WTC11 (cell line): Measurements from ENCODE around the gene CDCP1. TPM values are rescaled to one million over a fixed set of nuclear protein-coding genes. Genes with fewer than 3 reads are reported as not detected.

Experiments used
- ATAC-seq: fragments of 200-7000 bp; cut with Tn5 transposase; 2 replicates; pipeline ENCODE4 v1.10.0; 2021; ENCODE audit warnings: mild to moderate bottlenecking, moderate library complexity
- CTCF ChIA-PET: fragments of 300-600 bp; sonication (Branson Sonifier 250); formaldehyde crosslinking; loops from one replicate; lab custom pipeline; 2021; ENCODE audit warnings: antibody characterized with exemption; lab: Charles Lee
- POLR2A ChIA-PET: fragments of 350-600 bp; sonication (Branson Sonifier 250); formaldehyde crosslinking; loops from one replicate; lab custom pipeline; 2021; ENCODE audit warnings: antibody characterized with exemption; lab: Charles Lee
- DNase-seq: peaks from one replicate; pipeline ENCODE4 v3.0.0; 2021; ENCODE audit warnings: low spot score
- H3K27ac Mint-ChIP-seq: 2 replicates; pipeline ENCODE4 v1.8.0; 2021; ENCODE audit warnings: mixed read lengths
- H3K27me3 Mint-ChIP-seq: 2 replicates; pipeline ENCODE4 v1.8.0; 2021; ENCODE audit warnings: low read depth, mild to moderate bottlenecking, moderate library complexity, mixed read lengths
- H3K36me3 Mint-ChIP-seq: 2 replicates; pipeline ENCODE4 v1.8.0; 2021; ENCODE audit warnings: mixed read lengths
- H3K4me1 Mint-ChIP-seq: 2 replicates; pipeline ENCODE4 v1.8.0; 2022; ENCODE audit warnings: mixed read lengths
- H3K4me3 Mint-ChIP-seq: 2 replicates; pipeline ENCODE4 v1.8.0; 2021; ENCODE audit warnings: mild to moderate bottlenecking, moderate library complexity, mixed read lengths
- H3K9me3 Mint-ChIP-seq: 2 replicates; pipeline ENCODE4 v1.8.0; 2021; ENCODE audit warnings: mixed read lengths
- EMX1 ChIP-seq: fragments of 250-450 bp; sonication (Bioruptor Pico); IDR thresholded peaks from 2 replicates; pipeline ENCODE4 v1.8.0; 2021; ENCODE audit warnings: mild to moderate bottlenecking
- ETV6 ChIP-seq: sonication (generic); formaldehyde crosslinking; IDR thresholded peaks from 2 replicates; pipeline ENCODE4 v1.8.1; 2022; ENCODE audit warnings: mild to moderate bottlenecking, missing genetic modification reagents
- FOXJ3 ChIP-seq: sonication (generic); formaldehyde crosslinking; IDR thresholded peaks from 2 replicates; pipeline ENCODE4 v1.9.0; 2021; ENCODE audit warnings: missing genetic modification reagents, mild to moderate bottlenecking, borderline replicate concordance
- GTF2I ChIP-seq: fragments of 250-450 bp; sonication (Bioruptor Pico); conservative IDR thresholded peaks from 2 replicates; pipeline ENCODE4 v1.4.0; 2021; ENCODE audit warnings: mild to moderate bottlenecking
- JUN ChIP-seq: sonication (generic); formaldehyde crosslinking; IDR thresholded peaks from 2 replicates; pipeline ENCODE4 v1.8.0; 2023; ENCODE audit warnings: mild to moderate bottlenecking, missing genetic modification reagents
- MAX ChIP-seq: sonication (generic); formaldehyde crosslinking; IDR thresholded peaks from 2 replicates; pipeline ENCODE4 v1.8.0; 2022; ENCODE audit warnings: mild to moderate bottlenecking, missing genetic modification reagents
- NFATC4 ChIP-seq: fragments of 250-450 bp; sonication (Bioruptor Pico); IDR thresholded peaks from 2 replicates; pipeline ENCODE4 v1.9.0; 2021; ENCODE audit warnings: mild to moderate bottlenecking
- NR2C2 ChIP-seq: sonication (generic); formaldehyde crosslinking; IDR thresholded peaks from 2 replicates; pipeline ENCODE4 v1.8.0; 2022; ENCODE audit warnings: mild to moderate bottlenecking, missing genetic modification reagents
- SMAD3 ChIP-seq: sonication (generic); formaldehyde crosslinking; IDR thresholded peaks from 2 replicates; pipeline ENCODE4 v1.8.0; 2022; ENCODE audit warnings: missing genetic modification reagents, mild to moderate bottlenecking, borderline replicate concordance
- SMAD4 ChIP-seq: sonication (generic); formaldehyde crosslinking; IDR thresholded peaks from 2 replicates; pipeline ENCODE4 v1.8.0; 2022; ENCODE audit warnings: mild to moderate bottlenecking, missing genetic modification reagents
- SP1 ChIP-seq: sonication (generic); formaldehyde crosslinking; conservative IDR thresholded peaks from 2 replicates; pipeline ENCODE4 v1.8.1; 2022; ENCODE audit warnings: missing genetic modification reagents
- USF1 ChIP-seq: sonication (generic); formaldehyde crosslinking; IDR thresholded peaks from 2 replicates; pipeline ENCODE4 v1.8.0; 2022; ENCODE audit warnings: mild to moderate bottlenecking, missing genetic modification reagents
- ZBTB43 ChIP-seq: sonication (generic); formaldehyde crosslinking; IDR thresholded peaks from 2 replicates; pipeline ENCODE4 v1.8.1; 2023; ENCODE audit warnings: mild to moderate bottlenecking, missing genetic modification reagents
- ZMAT4 ChIP-seq: fragments of 250-450 bp; sonication (Bioruptor Pico); IDR thresholded peaks from 2 replicates; pipeline ENCODE4 v1.9.0; 2021; ENCODE audit warnings: mild to moderate bottlenecking
- ZNF263 ChIP-seq: sonication (generic); formaldehyde crosslinking; IDR thresholded peaks from 2 replicates; pipeline ENCODE4 v1.8.1; 2022; ENCODE audit warnings: low read depth, mild to moderate bottlenecking, moderate library complexity, missing genetic modification reagents
- total RNA-seq: library from RNA; stranded (reverse); gene quantifications from 3 replicates; pipeline ENCODE4 v1.2.3, GENCODE V29; 2021
- TF ChIP-seq, protein P1 (sequence below): fragments of 250-450 bp; sonication (Bioruptor Pico); IDR thresholded peaks from 2 replicates; pipeline ENCODE4 v1.9.0; 2021; ENCODE audit warnings: mild to moderate bottlenecking
- TF ChIP-seq, protein P2 (sequence below): sonication (generic); formaldehyde crosslinking; IDR thresholded peaks from 2 replicates; pipeline ENCODE4 v1.8.1; 2022; ENCODE audit warnings: mild to moderate bottlenecking, missing genetic modification reagents, moderate library complexity, borderline replicate concordance
- TF ChIP-seq, protein P3 (sequence below): sonication (generic); formaldehyde crosslinking; IDR thresholded peaks from 2 replicates; pipeline ENCODE4 v1.8.1; 2022; ENCODE audit warnings: mild to moderate bottlenecking, moderate library complexity, missing genetic modification reagents
- TF ChIP-seq, protein P4 (sequence below): sonication (generic); formaldehyde crosslinking; conservative IDR thresholded peaks from 2 replicates; pipeline ENCODE4 v1.8.1; 2023; ENCODE audit warnings: mild to moderate bottlenecking, low read depth, missing genetic modification reagents, moderate library complexity

The CDCP1 gene
- total RNA-seq, 1 experiment from 2014 or later: 14.6 TPM

DNA sequence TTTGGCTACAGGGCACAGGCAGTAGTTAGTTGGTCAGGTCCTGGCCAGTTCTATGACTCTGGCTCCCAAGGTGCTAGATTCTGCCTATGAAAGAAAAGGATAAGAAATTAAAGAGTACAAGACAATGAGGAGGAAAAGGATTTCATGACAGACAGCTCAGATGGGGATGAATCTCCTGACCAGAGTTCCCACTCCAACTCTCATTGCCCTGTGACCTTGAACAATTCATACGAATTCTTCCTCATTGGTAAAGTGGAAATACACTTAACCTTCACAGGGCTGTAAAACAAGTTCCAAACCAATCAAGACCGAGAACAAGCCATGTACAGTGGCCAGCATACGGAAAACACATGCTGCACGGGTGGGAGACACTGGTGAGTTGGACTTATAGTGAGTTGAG lies 96.4 kb downstream of the CDCP1 start (continued):
- TF ChIP-seq, protein P1, sequence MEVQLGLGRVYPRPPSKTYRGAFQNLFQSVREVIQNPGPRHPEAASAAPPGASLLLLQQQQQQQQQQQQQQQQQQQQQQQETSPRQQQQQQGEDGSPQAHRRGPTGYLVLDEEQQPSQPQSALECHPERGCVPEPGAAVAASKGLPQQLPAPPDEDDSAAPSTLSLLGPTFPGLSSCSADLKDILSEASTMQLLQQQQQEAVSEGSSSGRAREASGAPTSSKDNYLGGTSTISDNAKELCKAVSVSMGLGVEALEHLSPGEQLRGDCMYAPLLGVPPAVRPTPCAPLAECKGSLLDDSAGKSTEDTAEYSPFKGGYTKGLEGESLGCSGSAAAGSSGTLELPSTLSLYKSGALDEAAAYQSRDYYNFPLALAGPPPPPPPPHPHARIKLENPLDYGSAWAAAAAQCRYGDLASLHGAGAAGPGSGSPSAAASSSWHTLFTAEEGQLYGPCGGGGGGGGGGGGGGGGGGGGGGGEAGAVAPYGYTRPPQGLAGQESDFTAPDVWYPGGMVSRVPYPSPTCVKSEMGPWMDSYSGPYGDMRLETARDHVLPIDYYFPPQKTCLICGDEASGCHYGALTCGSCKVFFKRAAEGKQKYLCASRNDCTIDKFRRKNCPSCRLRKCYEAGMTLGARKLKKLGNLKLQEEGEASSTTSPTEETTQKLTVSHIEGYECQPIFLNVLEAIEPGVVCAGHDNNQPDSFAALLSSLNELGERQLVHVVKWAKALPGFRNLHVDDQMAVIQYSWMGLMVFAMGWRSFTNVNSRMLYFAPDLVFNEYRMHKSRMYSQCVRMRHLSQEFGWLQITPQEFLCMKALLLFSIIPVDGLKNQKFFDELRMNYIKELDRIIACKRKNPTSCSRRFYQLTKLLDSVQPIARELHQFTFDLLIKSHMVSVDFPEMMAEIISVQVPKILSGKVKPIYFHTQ (CRISPR knock-in tag): no peak
- TF ChIP-seq EMX1 (no peak), SP1 (CRISPR knock-in tag) (no peak), ZNF263 (CRISPR knock-in tag) (no peak), NR2C2 (CRISPR knock-in tag) (no peak), SMAD4 (CRISPR knock-in tag) (no peak), ETV6 (no peak), USF1 (CRISPR knock-in tag) (no peak)
- TF ChIP-seq, protein P2, sequence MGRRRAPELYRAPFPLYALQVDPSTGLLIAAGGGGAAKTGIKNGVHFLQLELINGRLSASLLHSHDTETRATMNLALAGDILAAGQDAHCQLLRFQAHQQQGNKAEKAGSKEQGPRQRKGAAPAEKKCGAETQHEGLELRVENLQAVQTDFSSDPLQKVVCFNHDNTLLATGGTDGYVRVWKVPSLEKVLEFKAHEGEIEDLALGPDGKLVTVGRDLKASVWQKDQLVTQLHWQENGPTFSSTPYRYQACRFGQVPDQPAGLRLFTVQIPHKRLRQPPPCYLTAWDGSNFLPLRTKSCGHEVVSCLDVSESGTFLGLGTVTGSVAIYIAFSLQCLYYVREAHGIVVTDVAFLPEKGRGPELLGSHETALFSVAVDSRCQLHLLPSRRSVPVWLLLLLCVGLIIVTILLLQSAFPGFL (CRISPR knock-in tag): no peak
- TF ChIP-seq, all 79 proteins: peak for 0

- peaks cover 38% of the 10 kb centered on the region for H3K27me3 Mint-ChIP-seq
- H3K27ac Mint-ChIP-seq: no peak overlapping the region
Measured at GRCh38 chr3:45048244-45048643, 97.9 kb downstream of the CDCP1 start.

GRCh38 chr3:45043728-45044299 lies 102.4 kb downstream of the CDCP1 start:
- Mint-ChIP-seq H3K27me3 (peaks cover 4% of the 10 kb centered on the region), H3K9me3 (no peaks in the 10 kb centered on the region), H3K4me3 (no peak overlapping the region), H3K27ac (no peak overlapping the region), H3K36me3 (no peaks in the 10 kb centered on the region), H3K4me1 (peaks cover 6% of the 10 kb centered on the region)
- ATAC-seq (no peak), DNase-seq (no peak)
- ChIA-PET POLR2A (no interaction called here), CTCF (interaction anchor here (0.8 to 4.3 kb wide), 3 partner anchors 12 to 166 kb away, joined by 3 to 113 read pairs (median 5); no protein-coding TSS in a partner anchor)
- TF ChIP-seq GTF2I (no peak), FOXJ3 (CRISPR knock-in tag) (no peak), NR2C2 (CRISPR knock-in tag) (no peak), ZMAT4 (CRISPR knock-in tag) (no peak), ZBTB43 (CRISPR knock-in tag) (no peak), NFATC4 (no peak), JUN (no peak)
- TF ChIP-seq, protein P1 (CRISPR knock-in tag): no peak
- TF ChIP-seq, protein P3, sequence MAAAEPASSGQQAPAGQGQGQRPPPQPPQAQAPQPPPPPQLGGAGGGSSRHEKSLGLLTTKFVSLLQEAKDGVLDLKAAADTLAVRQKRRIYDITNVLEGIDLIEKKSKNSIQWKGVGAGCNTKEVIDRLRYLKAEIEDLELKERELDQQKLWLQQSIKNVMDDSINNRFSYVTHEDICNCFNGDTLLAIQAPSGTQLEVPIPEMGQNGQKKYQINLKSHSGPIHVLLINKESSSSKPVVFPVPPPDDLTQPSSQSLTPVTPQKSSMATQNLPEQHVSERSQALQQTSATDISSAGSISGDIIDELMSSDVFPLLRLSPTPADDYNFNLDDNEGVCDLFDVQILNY (CRISPR knock-in tag): no peak

More at GRCh38 chr3:45048244-45048643, 97.9 kb downstream of the CDCP1 start:
- ChIA-PET CTCF (interaction anchor here (0.6 to 1.4 kb wide), 3 partner anchors 7 to 162 kb away, joined by 3 to 6 read pairs (median 5); no protein-coding TSS in a partner anchor), POLR2A (no interaction called here)
- Mint-ChIP-seq H3K4me1 (peaks cover 5% of the 10 kb centered on the region), H3K36me3 (no peaks in the 10 kb centered on the region), H3K9me3 (no peaks in the 10 kb centered on the region), H3K4me3 (no peak overlapping the region)
- DNase-seq (no peak), ATAC-seq (no peak)
- TF ChIP-seq, protein P4, sequence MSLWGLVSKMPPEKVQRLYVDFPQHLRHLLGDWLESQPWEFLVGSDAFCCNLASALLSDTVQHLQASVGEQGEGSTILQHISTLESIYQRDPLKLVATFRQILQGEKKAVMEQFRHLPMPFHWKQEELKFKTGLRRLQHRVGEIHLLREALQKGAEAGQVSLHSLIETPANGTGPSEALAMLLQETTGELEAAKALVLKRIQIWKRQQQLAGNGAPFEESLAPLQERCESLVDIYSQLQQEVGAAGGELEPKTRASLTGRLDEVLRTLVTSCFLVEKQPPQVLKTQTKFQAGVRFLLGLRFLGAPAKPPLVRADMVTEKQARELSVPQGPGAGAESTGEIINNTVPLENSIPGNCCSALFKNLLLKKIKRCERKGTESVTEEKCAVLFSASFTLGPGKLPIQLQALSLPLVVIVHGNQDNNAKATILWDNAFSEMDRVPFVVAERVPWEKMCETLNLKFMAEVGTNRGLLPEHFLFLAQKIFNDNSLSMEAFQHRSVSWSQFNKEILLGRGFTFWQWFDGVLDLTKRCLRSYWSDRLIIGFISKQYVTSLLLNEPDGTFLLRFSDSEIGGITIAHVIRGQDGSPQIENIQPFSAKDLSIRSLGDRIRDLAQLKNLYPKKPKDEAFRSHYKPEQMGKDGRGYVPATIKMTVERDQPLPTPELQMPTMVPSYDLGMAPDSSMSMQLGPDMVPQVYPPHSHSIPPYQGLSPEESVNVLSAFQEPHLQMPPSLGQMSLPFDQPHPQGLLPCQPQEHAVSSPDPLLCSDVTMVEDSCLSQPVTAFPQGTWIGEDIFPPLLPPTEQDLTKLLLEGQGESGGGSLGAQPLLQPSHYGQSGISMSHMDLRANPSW (CRISPR knock-in tag): no peak
- TF ChIP-seq SMAD3 (CRISPR knock-in tag): no peak
- no peak for TF ChIP-seq MAX (CRISPR knock-in tag)
